MM.1S (cell line): ENCODE measurements around the gene WDR64.

Experiments used
- CTCF ChIP-seq: fragments of 300-600 bp; sonication (generic); IDR thresholded peaks from 2 replicates; pipeline ENCODE4 v1.5.1; 2016; ENCODE audit warnings: antibody characterized with exemption, low read length, mixed read lengths
- EZH2 ChIP-seq: fragments of 300-600 bp; sonication (generic); optimal IDR thresholded peaks from 2 replicates; pipeline ENCODE3; 2017; ENCODE audit warnings: low read depth, mild to moderate bottlenecking, antibody characterized with exemption, low read length, mixed read lengths
- EZH2phosphoT487 ChIP-seq: fragments of 300-600 bp; sonication (generic); IDR thresholded peaks from 2 replicates; pipeline ENCODE4 v1.6.1; 2018; ENCODE audit warnings: antibody characterized with exemption, low read length

- TF ChIP-seq CTCF (no peak), EZH2 (no peak), EZH2phosphoT487 (no peak)
These were observed 9.5 kb upstream of the WDR64 start for GRCh38 chr1:241642593-241642944.
